Kidney epithelial cell (primary cell): ENCODE data around the gene DLX3. TPM values are rescaled to one million over a fixed set of nuclear protein-coding genes. Genes with fewer than 3 reads are reported as not detected.

Experiments
- DNase-seq: peaks from one replicate; pipeline ENCODE4 v3.0.0-alpha.2; 2010; ENCODE audit warnings: low read depth
- H3K27me3 ChIP-seq: 2 replicates; pipeline ENCODE4 v1.6.0; 2011; ENCODE audit warnings: low read length; ENCODE audit not compliant: control insufficient read depth, insufficient read depth
- H3K36me3 ChIP-seq: 2 replicates; pipeline ENCODE4 v1.5.1; 2011; ENCODE audit warnings: low read length; ENCODE audit not compliant: control insufficient read depth, insufficient read depth
- H3K4me3 ChIP-seq: 2 replicates; pipeline ENCODE4 v1.5.1; 2011; ENCODE audit warnings: low read depth, mild to moderate bottlenecking, control low read depth, low read length
- CTCF ChIP-seq: IDR thresholded peaks from 2 replicates; pipeline ENCODE4 v1.5.1; 2011; ENCODE audit warnings: mild to moderate bottlenecking, moderate library complexity, low read length, control low read depth, inconsistent platforms; ENCODE audit not compliant: insufficient read depth, poor library complexity, severe bottlenecking
- total RNA-seq: library from RNA; depleted of rRNA; stranded (reverse); fragments of >200 nt; gene quantifications from 2 replicates; pipeline ENCODE4 v1.2.3, GENCODE V29; 2015

Gene DLX3
- total RNA-seq, 1 donor from 2014 or later: 0.04 TPM

GRCh38 chr17:49963626-49964302, 31.3 kb downstream of the DLX3 start:
- no peaks in the 10 kb centered on the region for H3K36me3 ChIP-seq
- no peak overlapping the region for H3K4me3 ChIP-seq
- TF ChIP-seq CTCF: no peak
- DNase-seq: no peak
- H3K27me3 ChIP-seq: peaks cover 64% of the 10 kb centered on the region

- DNase-seq: no peak
- TF ChIP-seq CTCF: no peak
- no peak overlapping the region for H3K4me3 ChIP-seq
- peaks cover 60% of the 10 kb centered on the region for H3K27me3 ChIP-seq
- no peaks in the 10 kb centered on the region for H3K36me3 ChIP-seq
Measured at GRCh38 chr17:49963309-49963625, 31.8 kb downstream of the DLX3 start.

GRCh38 chr17:49962599-49963308, 32.3 kb downstream of the DLX3 start:
- no peak for TF ChIP-seq CTCF
- Histone ChIP-seq H3K4me3 (no peak overlapping the region), H3K27me3 (peaks cover 56% of the 10 kb centered on the region)

GRCh38 chr17:49959183-49959935, 35.7 kb downstream of the DLX3 start:
- no peak for TF ChIP-seq CTCF
- DNase-seq: peak; percentile 28
- Histone ChIP-seq H3K36me3 (no peaks in the 10 kb centered on the region), H3K4me3 (no peak overlapping the region), H3K27me3 (peaks cover 27% of the 10 kb centered on the region)

More at GRCh38 chr17:49962599-49963308, 32.3 kb downstream of the DLX3 start:
- no peaks in the 10 kb centered on the region for H3K36me3 ChIP-seq
- DNase-seq: no peak

- TF ChIP-seq CTCF: no peak
- DNase-seq: no peak
- no peak overlapping the region for H3K4me3 ChIP-seq
- peaks cover 21% of the 10 kb centered on the region for H3K27me3 ChIP-seq
- no peaks in the 10 kb centered on the region for H3K36me3 ChIP-seq
Measured at GRCh38 chr17:49958723-49959122, 36.3 kb downstream of the DLX3 start.
